Right lobe of liver (tissue), 4 donors: ENCODE data around the gene RAB3A.

Experiments
- POLR2A ChIP-seq: fragments of 450-650 bp; IDR thresholded peaks from one replicate; pipeline ENCODE4 v1.6.1; 2017; ENCODE audit warnings: antibody characterized with exemption, mild to moderate bottlenecking
- TF ChIP-seq, protein P1 (sequence below), 4 donors: fragments of 200-600 bp in 3 of 4; fragments of 450-650 bp in 1 of 4; IDR thresholded peaks; one replicate each; pipeline versions ENCODE4 v1.5.1 to v1.8.0; 2016 to 2022; ENCODE audit warnings: antibody characterized with exemption in 4 of 4, mild to moderate bottlenecking in 2 of 4
- donor health status: DM: no; HTN: no; CAD: no.
- donor health status: DM: no; HTN: no; CAD: no.
- donor health status: DM: no; HTN: yes; CAD: no.

- TF ChIP-seq, protein P1, sequence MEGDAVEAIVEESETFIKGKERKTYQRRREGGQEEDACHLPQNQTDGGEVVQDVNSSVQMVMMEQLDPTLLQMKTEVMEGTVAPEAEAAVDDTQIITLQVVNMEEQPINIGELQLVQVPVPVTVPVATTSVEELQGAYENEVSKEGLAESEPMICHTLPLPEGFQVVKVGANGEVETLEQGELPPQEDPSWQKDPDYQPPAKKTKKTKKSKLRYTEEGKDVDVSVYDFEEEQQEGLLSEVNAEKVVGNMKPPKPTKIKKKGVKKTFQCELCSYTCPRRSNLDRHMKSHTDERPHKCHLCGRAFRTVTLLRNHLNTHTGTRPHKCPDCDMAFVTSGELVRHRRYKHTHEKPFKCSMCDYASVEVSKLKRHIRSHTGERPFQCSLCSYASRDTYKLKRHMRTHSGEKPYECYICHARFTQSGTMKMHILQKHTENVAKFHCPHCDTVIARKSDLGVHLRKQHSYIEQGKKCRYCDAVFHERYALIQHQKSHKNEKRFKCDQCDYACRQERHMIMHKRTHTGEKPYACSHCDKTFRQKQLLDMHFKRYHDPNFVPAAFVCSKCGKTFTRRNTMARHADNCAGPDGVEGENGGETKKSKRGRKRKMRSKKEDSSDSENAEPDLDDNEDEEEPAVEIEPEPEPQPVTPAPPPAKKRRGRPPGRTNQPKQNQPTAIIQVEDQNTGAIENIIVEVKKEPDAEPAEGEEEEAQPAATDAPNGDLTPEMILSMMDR (IDR thresholded peaks at IDR 0.05) = no peak
- peak; percentile 54 for TF ChIP-seq POLR2A
These were observed 33.1 kb downstream of the RAB3A start for GRCh38 chr19:18170714-18171255.
